Measurements from ENCODE around the gene SEL1L3.

DNA sequence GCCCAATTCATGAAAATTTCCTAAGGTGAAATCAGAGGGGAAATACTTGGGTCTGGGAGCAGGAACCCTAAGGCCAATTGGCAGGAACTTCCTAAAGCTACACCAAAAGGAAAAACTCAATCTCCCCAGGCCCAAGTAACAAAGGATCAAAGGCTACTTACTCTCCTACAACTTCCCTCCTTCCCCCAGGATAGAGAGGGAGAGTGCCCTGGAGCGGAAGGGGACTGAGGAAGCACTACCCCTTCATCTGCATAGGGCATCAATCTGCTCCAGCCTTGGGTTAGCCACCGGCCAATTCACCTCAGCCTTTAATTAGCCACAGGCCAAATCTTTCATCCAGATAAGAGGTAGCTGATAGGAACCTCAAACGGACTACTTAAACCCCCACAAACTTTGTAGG is 152.2 kb downstream of the SEL1L3 start:
- TF ChIP-seq CTCF (IDR thresholded peaks at IDR 0.05; ENCODE audit: low read depth, low read length, missing input control) (no peak), RAD21 (IDR thresholded peaks at IDR 0.05) (no peak), JUND (IDR thresholded peaks at IDR 0.05) (no peak)
